Pulmonary artery endothelial cell (primary cell): ENCODE measurements around the gene FAM47E. TPM values are rescaled to one million over a fixed set of nuclear protein-coding genes. Genes with fewer than 3 reads are reported as not detected.
"Not testable (repeated sequence)": the region's sequence is repeated elsewhere in the genome, so short reads cannot be mapped to it uniquely, and the experiment has no call there.

Source experiments
- DNase-seq: peaks from one replicate; pipeline ENCODE4 v3.0.0-alpha.2; 2011; ENCODE audit warnings: low read depth, low spot score
- total RNA-seq: library from RNA; depleted of rRNA; stranded (reverse); fragments of >200 nt; gene quantifications from 2 replicates; pipeline ENCODE4 v1.2.3, GENCODE V29; 2014

FAM47E gene
- total RNA-seq, 1 donor from 2014 or later = 0.33 TPM

- no peak for DNase-seq
Observed at GRCh38 chr4:76270244-76271175, 19.0 kb downstream of the FAM47E start.

- DNase-seq = no peak
Observed at GRCh38 chr4:76271248-76271647, 19.7 kb downstream of the FAM47E start.

- no peak for DNase-seq
Observed at GRCh38 chr4:76272073-76272472, 20.6 kb downstream of the FAM47E start.

GRCh38 chr4:76272582-76272981, 21.1 kb downstream of the FAM47E start:
- DNase-seq = no peak

- DNase-seq = no peak
Observed at GRCh38 chr4:76272999-76273398, 21.5 kb downstream of the FAM47E start.

GRCh38 chr4:76275486-76276124, 24.1 kb downstream of the FAM47E start:
- no peak for DNase-seq

- no peak for DNase-seq
Observed at GRCh38 chr4:76276813-76277212, 25.3 kb downstream of the FAM47E start.

- DNase-seq = no peak
Observed at GRCh38 chr4:76277667-76278066, 26.1 kb downstream of the FAM47E start.

- no peak for DNase-seq
Observed at GRCh38 chr4:76278583-76278982, 27.1 kb downstream of the FAM47E start.

- DNase-seq = no peak
Observed at GRCh38 chr4:76279462-76279861, 27.9 kb downstream of the FAM47E start.

- no peak for DNase-seq
Observed at GRCh38 chr4:76280488-76281441, 29.2 kb downstream of the FAM47E start.

GRCh38 chr4:76281594-76281993, 30.1 kb downstream of the FAM47E start:
- not testable (repeated sequence) for DNase-seq

GRCh38 chr4:76282941-76283689, 31.6 kb downstream of the FAM47E start:
- DNase-seq = no peak

GRCh38 chr4:76283900-76284299, 32.4 kb downstream of the FAM47E start:
- no peak for DNase-seq

GRCh38 chr4:76287811-76288210, 36.3 kb downstream of the FAM47E start:
- not testable (repeated sequence) for DNase-seq

- no peak for DNase-seq
Observed at GRCh38 chr4:76292730-76293129, 41.2 kb downstream of the FAM47E start.

- no peak for DNase-seq
Observed at GRCh38 chr4:76293772-76294171, 42.3 kb downstream of the FAM47E start.

GRCh38 chr4:76296286-76296820, 44.8 kb downstream of the FAM47E start:
- DNase-seq = no peak

GRCh38 chr4:76298227-76298626, 46.7 kb downstream of the FAM47E start:
- DNase-seq = no peak

- no peak for DNase-seq
Observed at GRCh38 chr4:76300012-76300411, 48.5 kb downstream of the FAM47E start.
